K562 (cell line): ENCODE results near the gene PAQR4. TPM values are rescaled to one million over a fixed set of nuclear protein-coding genes. Genes with fewer than 3 reads are reported as not detected.

Source experiments
- EGR1 ChIP-seq: fragments of 450-650 bp; conservative IDR thresholded peaks from 2 replicates; pipeline ENCODE4 v1.6.1; 2017; ENCODE audit warnings: mild to moderate bottlenecking
- ETV1 ChIP-seq: fragments of 450-650 bp; conservative IDR thresholded peaks from 2 replicates; pipeline ENCODE4 v1.6.1; 2016; ENCODE audit warnings: missing genetic modification characterization, control low read depth, low read depth, missing compliant biosample characterization
- HDAC2 ChIP-seq: fragments of 450-650 bp; IDR thresholded peaks from 2 replicates; pipeline ENCODE4 v1.6.1; 2016; ENCODE audit warnings: mild to moderate bottlenecking
- PBX2 ChIP-seq, 2 experiments: IDR thresholded peaks in 1 of 2; conservative IDR thresholded peaks in 1 of 2; 2 replicates each; pipeline ENCODE4 v1.6.1; 2016; ENCODE audit warnings: low read depth in 2 of 2, mild to moderate bottlenecking in 1 of 2, missing compliant biosample characterization in 1 of 2, missing genetic modification characterization in 1 of 2, moderate library complexity in 1 of 2
- RAD21 ChIP-seq, 2 experiments: fragments of 250-450 bp in 1 of 2; fragments of 450-650 bp in 1 of 2; sonication (Bioruptor Pico) in 1 of 2; formaldehyde crosslinking in 1 of 2; IDR thresholded peaks in 1 of 2; conservative IDR thresholded peaks in 1 of 2; 2 replicates each; pipeline versions ENCODE4 v1.4.0 to v1.8.0; 2020 to 2022; ENCODE audit warnings: mild to moderate bottlenecking in 2 of 2, moderate library complexity in 1 of 2
- RBBP5 ChIP-seq: fragments of 200-600 bp; sonication (generic); IDR thresholded peaks from 2 replicates; pipeline ENCODE4 v1.6.1; 2012; ENCODE audit warnings: borderline replicate concordance, mild to moderate bottlenecking, low read length, control low read depth, inconsistent platforms; ENCODE audit not compliant: insufficient read depth, poor library complexity, severe bottlenecking
- SP1 ChIP-seq: sonication (generic); formaldehyde crosslinking; IDR thresholded peaks from 2 replicates; pipeline ENCODE4 v1.8.1; 2022; ENCODE audit warnings: mild to moderate bottlenecking, missing genetic modification reagents
- USF2 ChIP-seq: sonication (generic); formaldehyde crosslinking; IDR thresholded peaks from 2 replicates; pipeline ENCODE4 v1.5.0; 2020; ENCODE audit warnings: missing genetic modification reagents
- ZNF12 ChIP-seq: sonication (generic); formaldehyde crosslinking; IDR thresholded peaks from 2 replicates; pipeline ENCODE4 v1.4.0; 2020; ENCODE audit warnings: mild to moderate bottlenecking, missing genetic modification reagents
- ZNF175 ChIP-seq: fragments of 200-800 bp; sonication (Bioruptor generic); IDR thresholded peaks from 2 replicates; pipeline ENCODE4 v1.6.1; 2016; ENCODE audit warnings: low read depth, mild to moderate bottlenecking, missing genetic modification characterization, missing compliant biosample characterization
- ZNF274 ChIP-seq: IDR thresholded peaks from 2 replicates; pipeline ENCODE4 v1.6.1; 2011; ENCODE audit warnings: low read depth, mild to moderate bottlenecking, low read length, moderate library complexity, borderline replicate concordance
- ZNF445 ChIP-seq: fragments of 250-450 bp; sonication (Bioruptor Pico); IDR thresholded peaks from 2 replicates; pipeline ENCODE4 v1.4.0; 2020; ENCODE audit warnings: low read depth, mild to moderate bottlenecking, moderate library complexity
- ZNF584 ChIP-seq: fragments of 200-800 bp; sonication (Bioruptor generic); IDR thresholded peaks from 2 replicates; pipeline ENCODE4 v1.6.1; 2016; ENCODE audit warnings: low read depth, mild to moderate bottlenecking, missing genetic modification characterization, missing compliant biosample characterization
- polyA plus RNA-seq, 8 experiments: library from polyadenylated mRNA; depleted of rRNA in 4 of 8; stranded (reverse) in 5 of 8; unstranded in 3 of 8; fragments of >200 nt; fragmentation: Nextera tagmentation in 2 of 8; fragmentation: Illumina TruSeq in 1 of 8; extraction: Ambion mirVana in 2 of 8; extraction: Trizol in 1 of 8; gene quantifications; 2 replicates each; pipeline versions ENCODE4 v1.2.1 to v1.2.3, GENCODE V29; 2011 to 2014; ENCODE audit warnings: inconsistent platforms in 1 of 8, missing spikeins in 1 of 8
- total RNA-seq, 7 experiments: library from RNA; depleted of rRNA in 6 of 7; stranded (reverse); fragments of >200 nt in 6 of 7; fragmentation: Illumina TruSeq in 2 of 7; extraction: Trizol in 2 of 7; gene quantifications; 2 replicates each; pipeline versions ENCODE4 v1.2.1 to v1.2.3, GENCODE V29; 2011 to 2021; ENCODE audit warnings: low replicate concordance in 1 of 7
- TF ChIP-seq, protein P1 (sequence below): fragments of 450-650 bp; IDR thresholded peaks from 2 replicates; pipeline ENCODE4 v1.6.1; 2017; ENCODE audit warnings: antibody characterized with exemption, mild to moderate bottlenecking

Gene PAQR4
- total and polyA plus RNA-seq, 9 of the 15 experiments (the other 6 are each of a cell fraction or from before 2014, with no cell fraction given): 0.62 to 40.4 (median 19.5) TPM

GRCh38 chr16:2981177-2981898 is 12.2 kb downstream of the PAQR4 start (continued):
- TF ChIP-seq, protein P1, sequence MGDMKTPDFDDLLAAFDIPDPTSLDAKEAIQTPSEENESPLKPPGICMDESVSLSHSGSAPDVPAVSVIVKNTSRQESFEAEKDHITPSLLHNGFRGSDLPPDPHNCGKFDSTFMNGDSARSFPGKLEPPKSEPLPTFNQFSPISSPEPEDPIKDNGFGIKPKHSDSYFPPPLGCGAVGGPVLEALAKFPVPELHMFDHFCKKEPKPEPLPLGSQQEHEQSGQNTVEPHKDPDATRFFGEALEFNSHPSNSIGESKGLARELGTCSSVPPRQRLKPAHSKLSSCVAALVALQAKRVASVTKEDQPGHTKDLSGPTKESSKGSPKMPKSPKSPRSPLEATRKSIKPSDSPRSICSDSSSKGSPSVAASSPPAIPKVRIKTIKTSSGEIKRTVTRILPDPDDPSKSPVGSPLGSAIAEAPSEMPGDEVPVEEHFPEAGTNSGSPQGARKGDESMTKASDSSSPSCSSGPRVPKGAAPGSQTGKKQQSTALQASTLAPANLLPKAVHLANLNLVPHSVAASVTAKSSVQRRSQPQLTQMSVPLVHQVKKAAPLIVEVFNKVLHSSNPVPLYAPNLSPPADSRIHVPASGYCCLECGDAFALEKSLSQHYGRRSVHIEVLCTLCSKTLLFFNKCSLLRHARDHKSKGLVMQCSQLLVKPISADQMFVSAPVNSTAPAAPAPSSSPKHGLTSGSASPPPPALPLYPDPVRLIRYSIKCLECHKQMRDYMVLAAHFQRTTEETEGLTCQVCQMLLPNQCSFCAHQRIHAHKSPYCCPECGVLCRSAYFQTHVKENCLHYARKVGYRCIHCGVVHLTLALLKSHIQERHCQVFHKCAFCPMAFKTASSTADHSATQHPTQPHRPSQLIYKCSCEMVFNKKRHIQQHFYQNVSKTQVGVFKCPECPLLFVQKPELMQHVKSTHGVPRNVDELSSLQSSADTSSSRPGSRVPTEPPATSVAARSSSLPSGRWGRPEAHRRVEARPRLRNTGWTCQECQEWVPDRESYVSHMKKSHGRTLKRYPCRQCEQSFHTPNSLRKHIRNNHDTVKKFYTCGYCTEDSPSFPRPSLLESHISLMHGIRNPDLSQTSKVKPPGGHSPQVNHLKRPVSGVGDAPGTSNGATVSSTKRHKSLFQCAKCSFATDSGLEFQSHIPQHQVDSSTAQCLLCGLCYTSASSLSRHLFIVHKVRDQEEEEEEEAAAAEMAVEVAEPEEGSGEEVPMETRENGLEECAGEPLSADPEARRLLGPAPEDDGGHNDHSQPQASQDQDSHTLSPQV: peak; percentile 68
- TF ChIP-seq ZNF584 (CRISPR knock-in tag) (peak; percentile 62; the same call in 1 of the 2 replicates), USF2 (CRISPR knock-in tag) (0 out of 2 replicates have a peak, but pooled peaks have one; percentile 9), RAD21 (CRISPR knock-in tag; conservative IDR thresholded peaks at IDR 0.05 in 1 of 2, IDR thresholded peaks at IDR 0.05 in 1 of 2) (0 out of 4 replicates have a peak, but pooled peaks of 1 of the 2 experiments have one; percentile 1), ZNF445 (CRISPR knock-in tag) (no peak), ZNF175 (peak; percentile 50; the same call in 1 of the 2 replicates), ZNF274 (no peak), ETV1 (tag) (peak; percentile 88), RBBP5 (peak; percentile 62), HDAC2 (peak; percentile 24; the same call in 1 of the 2 replicates), SP1 (CRISPR knock-in tag) (peak; percentile 7), EGR1 (peak; percentile 79), ZNF12 (CRISPR knock-in tag) (no peak), PBX2 (CRISPR knock-in tag; IDR thresholded peaks at IDR 0.05; ENCODE audit: low read depth) (no peak), PBX2 (tag; conservative IDR thresholded peaks at IDR 0.05; ENCODE audit: low read depth) (no peak)
